Measurements from ENCODE around the gene MYH16. TPM values are rescaled to one million over a fixed set of nuclear protein-coding genes. Genes with fewer than 3 reads are reported as not detected.
"Not testable (repeated sequence)": the region's sequence is repeated elsewhere in the genome, so short reads cannot be mapped to it uniquely, and the experiment has no call there.

The MYH16 gene
- total RNA-seq, 2 experiments from 2014 or later: not detected

GRCh38 chr7:99290148-99290547 is 17.5 kb downstream of the MYH16 start:
- H3K9me3 Mint-ChIP-seq; intact Hi-C loops (cut with micrococcal nuclease); DNase-seq; H3K36me3 Mint-ChIP-seq (ENCODE audit: low read depth); H3K27ac Mint-ChIP-seq; H3K4me1 Mint-ChIP-seq (ENCODE audit: low read depth); H3K4me3 Mint-ChIP-seq; H3K27me3 Mint-ChIP-seq (ENCODE audit: low read depth): not testable (repeated sequence)
- CTCF ChIA-PET: interaction anchor here (0.6 kb wide), 1 partner anchor 215 kb away, joined by 3 read pairs; no protein-coding TSS in a partner anchor

- Mint-ChIP-seq H3K27ac (no peak overlapping the region), H3K27me3 (ENCODE audit: low read depth) (no peaks in the 10 kb centered on the region), H3K36me3 (ENCODE audit: low read depth) (no peaks in the 10 kb centered on the region), H3K9me3 (no peaks in the 10 kb centered on the region), H3K4me3 (no peak overlapping the region), H3K4me1 (ENCODE audit: low read depth) (no peaks in the 10 kb centered on the region)
- CTCF ChIA-PET: no interaction called here
- intact Hi-C loops (cut with micrococcal nuclease): no loop called here
- no peak for DNase-seq
Measured at GRCh38 chr7:99290980-99291607, 18.5 kb downstream of the MYH16 start.

- Mint-ChIP-seq H3K36me3 (ENCODE audit: low read depth) (no peaks in the 10 kb centered on the region), H3K4me1 (ENCODE audit: low read depth) (no peaks in the 10 kb centered on the region), H3K9me3 (no peaks in the 10 kb centered on the region), H3K27ac (no peak overlapping the region), H3K4me3 (no peak overlapping the region), H3K27me3 (ENCODE audit: low read depth) (no peaks in the 10 kb centered on the region)
- CTCF ChIA-PET: interaction anchor here (0.6 kb wide), 1 partner anchor 10 kb away, joined by 4 read pairs; no protein-coding TSS in a partner anchor
- no peak for DNase-seq
- intact Hi-C loops (cut with micrococcal nuclease): no loop called here
Measured at GRCh38 chr7:99292127-99292526, 19.5 kb downstream of the MYH16 start.

GRCh38 chr7:99293167-99293566 is 20.5 kb downstream of the MYH16 start:
- no peak for DNase-seq
- Mint-ChIP-seq H3K4me1 (ENCODE audit: low read depth) (no peaks in the 10 kb centered on the region), H3K27ac (no peak overlapping the region), H3K27me3 (ENCODE audit: low read depth) (no peaks in the 10 kb centered on the region), H3K36me3 (ENCODE audit: low read depth) (no peaks in the 10 kb centered on the region), H3K4me3 (no peak overlapping the region), H3K9me3 (no peaks in the 10 kb centered on the region)
- intact Hi-C loops (cut with micrococcal nuclease): no loop called here
- CTCF ChIA-PET: interaction anchor here (0.6 to 1.4 kb wide), 2 partner anchors 20 to 23 kb away, joined by 3 to 4 read pairs; no protein-coding TSS in a partner anchor

DNA sequence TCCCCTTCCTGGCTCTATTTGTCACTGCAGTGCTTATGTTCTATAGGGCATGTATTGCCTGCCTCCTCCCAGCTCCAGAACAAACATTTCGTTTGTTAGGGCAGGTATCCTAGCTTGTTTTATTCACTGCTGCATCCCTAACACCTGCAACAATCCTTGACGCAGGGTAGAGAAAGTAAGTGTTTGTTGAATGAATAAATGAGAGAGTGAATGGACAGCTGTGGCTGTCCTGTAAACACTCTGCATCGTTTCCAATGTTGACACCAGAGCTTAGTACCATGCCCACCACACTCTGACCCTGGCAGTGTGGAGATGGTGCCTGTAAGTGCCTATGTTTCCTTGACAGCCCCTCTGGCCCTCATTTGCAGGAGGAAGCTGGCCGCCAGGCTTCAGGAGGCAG is 21.0 kb downstream of the MYH16 start:
- H3K27ac Mint-ChIP-seq: no peak overlapping the region
- CTCF ChIA-PET: interaction anchor here (1.4 kb wide), 1 partner anchor 20 kb away, joined by 4 read pairs; no protein-coding TSS in a partner anchor
- no peaks in the 10 kb centered on the region for H3K27me3 Mint-ChIP-seq (ENCODE audit: low read depth)
- no peak for DNase-seq
- no peaks in the 10 kb centered on the region for H3K4me1 Mint-ChIP-seq (ENCODE audit: low read depth)
- no peaks in the 10 kb centered on the region for H3K9me3 Mint-ChIP-seq
- H3K4me3 Mint-ChIP-seq: no peak overlapping the region
- no peaks in the 10 kb centered on the region for H3K36me3 Mint-ChIP-seq (ENCODE audit: low read depth)
- intact Hi-C loops (cut with micrococcal nuclease): no loop called here

DNA sequence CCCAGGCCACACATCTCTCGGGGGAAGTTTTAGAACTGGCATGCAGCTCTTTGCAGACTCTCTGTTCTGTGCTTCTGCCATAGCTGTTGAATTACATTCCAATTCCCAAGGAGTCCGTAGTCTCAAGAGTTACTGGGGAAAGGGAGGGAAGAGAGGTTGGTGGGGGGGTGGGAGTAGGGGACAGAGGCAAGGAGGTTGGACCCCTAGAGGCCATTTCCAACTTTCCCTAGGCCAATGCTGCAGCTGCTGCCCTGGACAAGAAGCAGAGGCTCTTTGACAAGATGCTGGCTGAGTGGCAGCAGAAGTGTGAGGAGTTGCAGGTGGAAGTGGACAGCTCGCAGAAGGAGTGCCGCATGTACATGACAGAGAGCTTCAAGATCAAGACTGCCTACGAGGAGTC is 23.8 kb downstream of the MYH16 start:
- CTCF ChIA-PET: interaction anchor here (0.5 kb wide), 1 partner anchor 122 kb away, joined by 3 read pairs; no protein-coding TSS in a partner anchor
- no peak overlapping the region for H3K27ac Mint-ChIP-seq
- no peaks in the 10 kb centered on the region for H3K9me3 Mint-ChIP-seq
- H3K36me3 Mint-ChIP-seq (ENCODE audit: low read depth): no peaks in the 10 kb centered on the region
- no peaks in the 10 kb centered on the region for H3K27me3 Mint-ChIP-seq (ENCODE audit: low read depth)
- H3K4me3 Mint-ChIP-seq: no peak overlapping the region
- DNase-seq: no peak
- intact Hi-C loops (cut with micrococcal nuclease): no loop called here
- H3K4me1 Mint-ChIP-seq (ENCODE audit: low read depth): no peaks in the 10 kb centered on the region

DNA sequence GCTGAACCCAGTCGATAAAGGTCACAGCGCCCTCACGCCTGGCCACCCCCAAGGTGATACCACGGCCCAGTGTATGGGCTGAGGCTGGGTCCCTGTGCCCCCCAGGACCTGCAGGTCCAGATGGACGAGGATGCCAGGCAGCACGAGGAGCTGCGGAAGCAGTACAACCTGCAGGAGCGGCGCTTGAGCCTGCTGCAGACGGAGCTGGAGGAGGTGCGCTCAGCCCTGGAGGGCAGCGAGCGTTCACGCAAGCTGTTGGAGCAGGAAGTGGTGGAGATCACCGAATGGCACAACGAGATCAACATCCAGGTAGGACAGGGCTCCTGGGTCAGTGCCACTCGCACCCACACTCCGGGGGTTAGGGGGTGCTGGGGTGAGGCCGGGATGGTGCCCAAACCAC is 28.9 kb downstream of the MYH16 start:
- no peaks in the 10 kb centered on the region for H3K9me3 Mint-ChIP-seq
- H3K36me3 Mint-ChIP-seq (ENCODE audit: low read depth): no peaks in the 10 kb centered on the region
- CTCF ChIA-PET: no interaction called here
- no peak for DNase-seq
- no peaks in the 10 kb centered on the region for H3K27me3 Mint-ChIP-seq (ENCODE audit: low read depth)
- intact Hi-C loops (cut with micrococcal nuclease): no loop called here
- H3K27ac Mint-ChIP-seq: no peak overlapping the region
- H3K4me3 Mint-ChIP-seq: no peak overlapping the region
- no peaks in the 10 kb centered on the region for H3K4me1 Mint-ChIP-seq (ENCODE audit: low read depth)

- intact Hi-C loops (cut with micrococcal nuclease): no loop called here
- CTCF ChIA-PET: interaction anchor here (0.5 kb wide), 1 partner anchor 181 kb away, joined by 3 read pairs; no protein-coding TSS in a partner anchor
- Mint-ChIP-seq H3K9me3 (no peaks in the 10 kb centered on the region), H3K36me3 (ENCODE audit: low read depth) (peaks cover 3% of the 10 kb centered on the region), H3K4me1 (ENCODE audit: low read depth) (no peaks in the 10 kb centered on the region), H3K27ac (no peak overlapping the region), H3K27me3 (ENCODE audit: low read depth) (no peaks in the 10 kb centered on the region), H3K4me3 (no peak overlapping the region)
- no peak for DNase-seq
Measured at GRCh38 chr7:99305473-99306260, 33.0 kb downstream of the MYH16 start.

- Mint-ChIP-seq H3K27me3 (ENCODE audit: low read depth) (no peaks in the 10 kb centered on the region), H3K4me1 (ENCODE audit: low read depth) (peaks cover 5% of the 10 kb centered on the region), H3K36me3 (ENCODE audit: low read depth) (peaks cover 3% of the 10 kb centered on the region), H3K27ac (no peak overlapping the region), H3K9me3 (no peaks in the 10 kb centered on the region), H3K4me3 (no peak overlapping the region)
- peak; percentile 23 for DNase-seq
- intact Hi-C loops (cut with micrococcal nuclease): no loop called here
- CTCF ChIA-PET: interaction anchor here (1.2 to 3.5 kb wide), 2 partner anchors 269 to 273 kb away, joined by 3 to 17 read pairs; no protein-coding TSS in a partner anchor
Measured at GRCh38 chr7:99308461-99309074, 35.9 kb downstream of the MYH16 start.

GRCh38 chr7:99309111-99309510 is 36.5 kb downstream of the MYH16 start:
- H3K27me3 Mint-ChIP-seq (ENCODE audit: low read depth): no peaks in the 10 kb centered on the region
- H3K4me3 Mint-ChIP-seq: no peak overlapping the region
- no peak overlapping the region for H3K27ac Mint-ChIP-seq
- peaks cover 5% of the 10 kb centered on the region for H3K4me1 Mint-ChIP-seq (ENCODE audit: low read depth)
- CTCF ChIA-PET: interaction anchor here (1.2 to 3.5 kb wide), 2 partner anchors 269 to 273 kb away, joined by 3 to 17 read pairs; no protein-coding TSS in a partner anchor
- H3K9me3 Mint-ChIP-seq: no peaks in the 10 kb centered on the region
- intact Hi-C loops (cut with micrococcal nuclease): no loop called here
- H3K36me3 Mint-ChIP-seq (ENCODE audit: low read depth): peaks cover 3% of the 10 kb centered on the region
- DNase-seq: no peak

DNA sequence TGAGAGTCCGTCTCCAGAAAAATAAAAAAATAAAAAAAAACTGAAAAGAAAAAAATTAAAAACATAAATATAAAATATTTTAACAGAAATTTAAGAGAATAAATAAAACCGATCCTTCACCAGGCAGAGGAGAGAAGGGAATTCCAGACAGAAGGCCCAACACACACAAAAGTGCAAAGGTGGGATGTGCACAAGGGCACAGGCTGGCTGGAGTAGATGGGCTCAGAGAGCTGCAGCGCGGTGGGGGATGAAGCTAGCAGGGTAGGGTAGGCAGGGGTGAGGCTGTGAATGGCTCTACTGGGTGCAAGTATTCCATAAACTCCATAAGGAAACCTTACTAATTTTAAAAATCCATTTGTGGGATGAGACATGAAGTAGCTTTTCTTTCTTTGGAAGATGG is 37.4 kb downstream of the MYH16 start:
- CTCF ChIA-PET: interaction anchor here (0.7 to 3.5 kb wide), 5 partner anchors 17 to 313 kb away, joined by 3 to 17 read pairs (median 3); no protein-coding TSS in a partner anchor
- no peaks in the 10 kb centered on the region for H3K9me3 Mint-ChIP-seq
- peaks cover 3% of the 10 kb centered on the region for H3K36me3 Mint-ChIP-seq (ENCODE audit: low read depth)
- H3K4me1 Mint-ChIP-seq (ENCODE audit: low read depth): peaks cover 12% of the 10 kb centered on the region
- intact Hi-C loops (cut with micrococcal nuclease): loop anchor here (5.0 kb wide), 1 partner anchor 168 kb away; the partner anchor contains the start of gene SMURF1
- H3K27ac Mint-ChIP-seq: no peak overlapping the region
- DNase-seq: no peak
- no peak overlapping the region for H3K4me3 Mint-ChIP-seq
- H3K27me3 Mint-ChIP-seq (ENCODE audit: low read depth): no peaks in the 10 kb centered on the region

DNA sequence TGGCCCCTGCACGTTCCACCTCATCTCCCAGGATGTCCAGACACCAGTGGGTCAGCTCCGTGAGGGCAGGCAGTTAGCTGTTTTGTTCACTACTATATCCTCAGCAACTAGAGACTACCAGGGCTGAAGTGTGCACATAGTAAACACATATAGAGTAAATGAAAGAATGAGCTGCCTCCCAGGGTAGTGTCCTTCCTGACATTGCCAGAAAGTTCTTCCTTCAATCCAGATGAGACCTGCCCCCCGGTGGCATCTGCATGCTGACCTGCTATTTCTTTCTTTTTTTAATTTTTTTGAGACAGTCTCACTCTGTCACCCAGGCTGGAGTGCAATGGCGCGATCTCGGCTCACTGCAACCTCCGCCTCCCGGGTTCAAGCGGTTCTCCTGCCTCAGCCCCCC is 39.1 kb downstream of the MYH16 start:
- H3K27me3 Mint-ChIP-seq (ENCODE audit: low read depth): no peaks in the 10 kb centered on the region
- no peaks in the 10 kb centered on the region for H3K9me3 Mint-ChIP-seq
- no peak overlapping the region for H3K4me3 Mint-ChIP-seq
- H3K4me1 Mint-ChIP-seq (ENCODE audit: low read depth): peaks cover 12% of the 10 kb centered on the region
- DNase-seq: no peak
- intact Hi-C loops (cut with micrococcal nuclease): loop anchor here (5.0 kb wide), 1 partner anchor 169 kb away; the partner anchor contains the start of gene SMURF1
- CTCF ChIA-PET: interaction anchor here (3.5 kb wide), 1 partner anchor 272 kb away, joined by 17 read pairs; no protein-coding TSS in a partner anchor
- H3K36me3 Mint-ChIP-seq (ENCODE audit: low read depth): peaks cover 3% of the 10 kb centered on the region
- no peak overlapping the region for H3K27ac Mint-ChIP-seq
